Measurements from ENCODE around the gene PSMD4. TPM values are rescaled to one million over a fixed set of nuclear protein-coding genes. Genes with fewer than 3 reads are reported as not detected.
A peak's percentile ranks its signal among the peaks of the same experiment; 100 is the strongest.
"Not testable (repeated sequence)": the region's sequence is repeated elsewhere in the genome, so short reads cannot be mapped to it uniquely, and the experiment has no call there.

The PSMD4 gene
- total RNA-seq, 1 donor from 2014 or later = 80.6 TPM

DNA sequence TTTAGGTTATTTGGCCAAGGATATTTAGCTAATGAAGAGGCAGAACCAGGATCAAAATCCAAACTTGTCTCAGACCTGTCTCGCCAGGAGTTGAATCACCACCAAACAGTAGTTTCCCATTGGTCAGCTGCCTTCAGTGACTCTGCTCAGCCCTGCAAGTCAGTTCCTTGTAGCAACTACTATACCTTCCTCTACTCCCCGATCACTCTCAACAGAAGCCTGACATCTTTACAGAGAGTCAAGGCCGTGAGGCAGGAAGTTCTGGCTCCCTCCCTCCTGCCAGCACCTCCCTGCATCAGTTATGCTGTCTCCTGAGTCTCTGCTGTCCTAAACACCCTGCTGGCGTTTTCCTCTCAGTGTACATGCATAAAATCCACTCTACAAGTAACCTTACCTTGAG lies 13.2 kb downstream of the PSMD4 start:
- ATAC-seq = no peak
- DNase-seq (ENCODE audit: low spot score) = no peak

DNA sequence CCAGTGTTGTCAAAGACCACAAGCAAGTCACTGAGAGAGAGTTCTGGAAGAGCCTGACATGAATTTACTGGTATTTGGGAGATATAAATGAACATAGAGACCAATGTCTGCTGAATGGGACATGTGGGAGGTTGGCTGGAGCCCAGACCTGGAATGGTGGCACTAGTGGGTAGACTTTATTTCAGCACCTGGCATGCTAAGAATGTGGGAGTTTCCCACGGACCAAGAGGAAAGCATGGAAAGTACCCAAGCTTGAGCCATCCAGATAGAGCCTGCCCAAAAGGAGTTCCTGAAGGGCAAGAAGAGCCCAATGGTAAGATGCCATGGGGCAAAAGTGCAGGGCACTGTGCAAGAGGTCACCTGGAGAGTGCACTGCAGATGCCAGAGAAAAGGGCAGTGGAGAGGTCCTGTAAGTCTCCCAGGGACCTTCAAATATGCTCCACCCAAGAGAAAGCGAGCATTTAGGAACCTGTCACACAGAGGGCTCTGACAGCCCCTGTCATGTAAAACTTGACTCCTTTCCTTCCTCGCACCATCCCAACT lies 19.5 kb downstream of the PSMD4 start:
- peak; percentile 57 for ATAC-seq
- DNase-seq (ENCODE audit: low spot score) = no peak

- DNase-seq (ENCODE audit: low spot score); ATAC-seq: not testable (repeated sequence)
Measured at GRCh38 chr1:151275341-151275740, 20.8 kb downstream of the PSMD4 start.

GRCh38 chr1:151277249-151277648 lies 22.7 kb downstream of the PSMD4 start:
- ATAC-seq (no peak), DNase-seq (ENCODE audit: low spot score) (no peak)

DNA sequence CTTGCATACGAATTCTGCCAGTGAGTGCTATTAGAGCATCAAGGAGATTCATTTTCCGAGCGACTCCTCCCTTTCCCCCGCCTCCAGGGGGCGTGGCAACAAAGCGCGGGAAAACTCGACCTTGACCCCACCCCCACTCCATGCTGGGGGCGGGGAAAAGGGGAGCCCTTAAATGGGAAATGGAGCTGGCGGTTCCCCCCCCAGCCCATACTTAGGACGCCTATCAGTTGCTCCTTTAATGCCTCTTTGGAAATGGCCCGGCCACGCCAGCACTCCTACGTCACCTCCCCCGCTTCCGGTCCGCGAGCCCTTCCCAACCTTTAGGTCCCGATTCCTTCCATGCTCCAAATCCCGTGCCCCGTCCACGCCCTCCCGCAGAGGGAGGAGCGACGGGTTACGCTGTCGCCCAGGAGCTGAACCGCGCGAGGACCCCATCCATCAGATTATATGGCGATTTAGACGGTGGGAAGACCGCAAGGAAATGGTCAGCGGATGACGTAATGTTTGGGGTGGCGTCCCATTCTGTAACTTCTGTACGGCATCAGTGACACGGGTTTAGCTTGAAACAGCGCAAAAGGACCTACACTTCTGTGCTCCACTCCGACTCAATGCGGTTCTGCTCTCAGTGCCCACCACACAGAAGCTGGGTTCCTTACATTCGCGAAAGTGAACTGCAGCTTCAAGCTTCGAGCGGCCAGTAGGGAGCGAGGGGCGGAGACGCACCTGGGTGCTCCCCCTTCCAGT lies 26.9 kb downstream of the PSMD4 start:
- DNase-seq (ENCODE audit: low spot score) (peak; percentile 96), ATAC-seq (peak; percentile 76)

DNA sequence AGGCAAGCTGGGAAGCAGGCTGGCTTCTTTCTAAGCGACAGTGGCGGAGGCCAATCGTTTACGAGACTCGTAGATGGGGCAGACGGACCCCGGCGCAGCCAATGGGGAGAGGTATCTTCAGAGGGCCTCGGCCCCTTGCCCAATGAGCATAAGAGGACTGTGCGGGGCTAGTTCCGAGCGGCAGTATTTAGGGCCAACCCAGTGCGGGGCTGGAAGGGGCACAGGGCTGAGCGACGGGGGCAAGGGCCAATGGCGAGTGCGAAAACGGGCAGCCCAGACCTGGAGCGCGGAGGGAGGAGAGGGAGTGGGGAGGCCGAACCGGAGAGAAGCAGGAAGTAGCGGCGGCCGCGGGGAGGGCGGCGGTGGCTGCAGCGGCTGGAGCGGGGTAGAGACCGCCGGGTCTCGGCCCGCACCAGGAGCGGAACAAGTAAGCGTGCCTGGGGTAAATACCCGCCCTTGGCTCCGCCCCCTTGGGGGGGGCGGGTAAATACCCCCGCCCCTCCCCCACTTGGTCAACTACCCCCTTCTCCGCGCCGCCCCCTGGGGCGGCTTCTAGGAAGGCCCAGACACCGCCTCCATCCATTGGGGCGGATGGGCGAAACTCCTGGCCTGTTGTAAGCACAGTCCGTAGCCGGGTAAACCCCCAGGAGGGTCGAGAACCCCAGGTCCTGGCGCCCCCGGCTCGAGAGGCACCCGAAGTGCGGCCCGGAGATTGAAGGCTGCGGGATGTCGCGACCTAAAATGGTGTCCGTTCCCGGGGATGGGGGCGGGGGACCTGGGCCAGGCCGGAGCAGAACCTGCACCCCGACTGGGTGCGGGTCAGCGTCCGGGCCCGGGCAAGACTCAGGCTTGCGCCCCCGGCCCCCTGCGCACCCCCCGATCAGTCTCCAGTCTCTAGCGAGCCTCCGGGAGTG lies 27.7 kb downstream of the PSMD4 start, which contains the start of gene ZNF687:
TSS of gene ZNF687 (plus strand) at position 331 of the 914 bp plus-strand sequence. CDS start 3,993 bp downstream, outside the sequence.
- peak; percentile 100 for DNase-seq (ENCODE audit: low spot score)
- peak; percentile 83 for ATAC-seq

DNA sequence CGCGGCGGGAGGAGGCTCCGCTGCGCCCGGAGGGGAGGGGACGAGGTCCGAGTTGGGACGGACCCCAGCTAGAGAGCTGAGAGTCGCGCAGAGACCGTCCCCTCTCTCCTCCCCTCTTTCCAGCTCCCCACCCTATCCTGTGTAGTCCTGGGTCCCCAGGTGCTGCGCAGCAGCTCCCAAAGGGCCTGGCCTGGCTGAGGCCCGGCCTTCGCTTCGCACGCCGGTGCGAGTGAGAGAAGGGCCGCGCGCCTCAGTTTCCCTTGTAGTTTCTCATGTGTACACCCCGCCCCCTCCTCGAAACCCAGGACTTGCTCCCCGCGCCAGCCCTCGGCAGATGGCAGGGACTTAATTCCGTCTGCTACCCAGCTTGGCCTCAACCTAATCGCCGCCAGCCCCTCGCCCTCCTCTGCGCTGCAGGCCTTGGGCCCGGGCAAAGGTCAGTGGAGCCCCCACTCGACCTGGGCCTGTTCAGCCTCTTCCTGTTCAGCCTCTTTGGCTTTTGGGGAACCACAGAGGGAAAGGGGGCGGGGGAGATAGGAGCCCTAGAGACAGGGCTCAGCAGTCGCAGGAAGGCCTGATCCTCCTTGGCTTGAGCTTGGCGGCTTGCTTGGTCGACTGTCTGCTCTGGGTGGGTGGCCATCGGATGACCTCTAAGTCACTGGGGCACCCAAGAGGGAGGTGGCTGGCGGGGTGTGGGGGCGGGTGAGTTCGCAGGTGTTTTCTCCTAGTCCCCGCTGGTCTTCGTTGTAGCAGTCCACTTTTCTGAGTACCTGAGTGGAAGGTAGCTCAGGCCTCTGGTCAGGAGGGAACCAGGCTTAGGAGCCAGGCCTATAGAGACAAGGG lies 28.6 kb downstream of the PSMD4 start:
- peak; percentile 0 for ATAC-seq
- peak; percentile 61 for DNase-seq (ENCODE audit: low spot score)

DNA sequence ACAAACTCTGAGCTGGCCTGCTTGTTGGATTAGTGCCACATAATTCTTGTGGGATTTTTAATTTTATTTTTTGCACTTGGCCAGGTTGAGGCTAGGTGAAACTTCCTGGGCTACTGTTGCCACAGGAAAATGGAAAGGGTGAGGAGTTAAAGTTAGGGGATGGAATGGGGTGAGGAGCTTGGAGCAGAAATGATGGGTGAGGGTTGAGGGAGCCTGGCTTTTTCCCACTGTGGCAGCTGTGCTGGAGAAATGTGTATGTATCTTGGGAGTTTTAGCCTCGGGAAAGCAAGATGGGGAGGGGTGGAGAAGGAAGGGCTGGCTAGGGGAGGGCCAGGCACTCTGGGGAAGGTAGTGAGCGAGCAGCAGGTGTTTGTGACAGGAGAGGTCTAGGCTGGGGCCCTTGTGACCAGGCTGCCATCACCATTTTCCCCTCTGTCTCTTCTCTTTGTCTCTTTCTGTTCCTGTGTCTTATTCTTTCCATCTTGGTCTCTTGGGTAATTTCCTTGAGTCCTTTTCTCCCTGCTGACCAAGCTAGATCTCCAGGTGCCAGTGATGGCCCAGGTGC lies 29.6 kb downstream of the PSMD4 start:
- DNase-seq (ENCODE audit: low spot score) = no peak
- no peak for ATAC-seq

- DNase-seq (ENCODE audit: low spot score) = no peak
Measured at GRCh38 chr1:151286619-151287340, 32.2 kb downstream of the PSMD4 start.

GRCh38 chr1:151287341-151287699 lies 32.8 kb downstream of the PSMD4 start:
- ATAC-seq = no peak

More at GRCh38 chr1:151286619-151287340, 32.2 kb downstream of the PSMD4 start:
- ATAC-seq = no peak

GRCh38 chr1:151287767-151288500 lies 33.4 kb downstream of the PSMD4 start:
- DNase-seq (ENCODE audit: low spot score) (no peak), ATAC-seq (no peak)

More at GRCh38 chr1:151287341-151287699, 32.8 kb downstream of the PSMD4 start:
- no peak for DNase-seq (ENCODE audit: low spot score)

GRCh38 chr1:151288502-151288901 lies 34.0 kb downstream of the PSMD4 start:
- ATAC-seq (no peak), DNase-seq (ENCODE audit: low spot score) (no peak)

GRCh38 chr1:151289080-151289935 lies 34.8 kb downstream of the PSMD4 start:
- DNase-seq (ENCODE audit: low spot score) = no peak
- ATAC-seq = no peak

DNA sequence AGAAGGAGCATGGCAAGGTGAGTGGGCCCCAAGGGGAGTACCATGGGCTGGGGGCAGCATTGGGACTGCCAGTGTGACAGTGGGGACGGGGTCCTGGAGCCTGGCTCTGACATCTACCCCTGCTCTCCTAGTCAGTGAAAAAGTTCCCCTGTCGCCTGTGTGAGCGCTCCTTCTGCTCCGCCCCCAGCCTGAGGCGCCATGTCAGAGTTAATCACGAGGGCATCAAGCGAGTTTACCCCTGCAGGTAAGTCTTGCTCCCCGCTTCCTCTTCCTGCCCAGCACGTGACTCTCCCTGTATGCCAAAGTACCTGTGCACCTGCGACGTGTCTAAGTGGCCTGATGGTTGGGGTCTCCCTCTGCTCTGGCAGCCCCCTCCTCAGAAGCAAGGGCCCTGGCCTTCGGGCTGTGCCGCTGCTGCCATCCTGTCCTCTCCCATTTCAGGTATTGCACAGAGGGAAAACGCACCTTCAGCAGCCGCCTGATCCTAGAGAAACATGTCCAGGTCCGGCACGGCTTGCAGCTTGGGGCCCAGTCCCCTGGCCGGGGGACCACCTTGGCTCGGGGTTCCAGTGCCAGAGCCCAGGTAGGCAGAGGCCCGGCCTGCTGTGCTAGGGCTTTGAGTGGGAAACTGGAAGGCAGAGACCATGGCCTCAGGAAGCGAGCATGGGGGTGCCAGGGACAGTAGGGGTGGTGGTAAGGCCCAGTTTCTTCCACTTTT lies 35.6 kb downstream of the PSMD4 start:
- ATAC-seq (no peak), DNase-seq (ENCODE audit: low spot score) (no peak)

DNA sequence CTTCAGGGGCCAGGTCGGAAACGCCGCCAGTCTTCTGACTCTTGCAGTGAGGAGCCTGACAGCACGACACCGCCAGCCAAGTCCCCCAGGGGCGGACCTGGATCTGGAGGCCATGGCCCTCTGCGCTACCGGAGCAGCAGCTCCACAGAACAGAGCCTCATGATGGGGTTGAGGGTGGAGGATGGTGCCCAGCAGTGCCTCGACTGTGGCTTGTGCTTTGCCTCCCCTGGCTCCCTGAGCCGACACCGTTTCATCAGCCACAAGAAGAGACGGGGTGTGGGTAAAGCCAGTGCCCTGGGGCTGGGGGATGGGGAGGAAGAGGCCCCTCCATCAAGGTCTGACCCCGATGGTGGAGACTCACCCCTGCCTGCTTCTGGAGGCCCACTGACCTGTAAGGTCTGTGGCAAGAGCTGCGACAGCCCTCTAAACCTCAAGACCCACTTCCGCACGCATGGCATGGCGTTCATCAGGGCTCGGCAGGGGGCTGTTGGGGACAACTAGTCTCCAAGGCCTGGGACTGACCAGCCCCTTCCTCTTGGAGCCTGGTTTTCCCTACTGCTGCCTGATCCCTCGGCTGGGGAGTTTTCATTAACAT lies 36.3 kb downstream of the PSMD4 start:
- DNase-seq (ENCODE audit: low spot score) = no peak
- ATAC-seq = no peak

DNA sequence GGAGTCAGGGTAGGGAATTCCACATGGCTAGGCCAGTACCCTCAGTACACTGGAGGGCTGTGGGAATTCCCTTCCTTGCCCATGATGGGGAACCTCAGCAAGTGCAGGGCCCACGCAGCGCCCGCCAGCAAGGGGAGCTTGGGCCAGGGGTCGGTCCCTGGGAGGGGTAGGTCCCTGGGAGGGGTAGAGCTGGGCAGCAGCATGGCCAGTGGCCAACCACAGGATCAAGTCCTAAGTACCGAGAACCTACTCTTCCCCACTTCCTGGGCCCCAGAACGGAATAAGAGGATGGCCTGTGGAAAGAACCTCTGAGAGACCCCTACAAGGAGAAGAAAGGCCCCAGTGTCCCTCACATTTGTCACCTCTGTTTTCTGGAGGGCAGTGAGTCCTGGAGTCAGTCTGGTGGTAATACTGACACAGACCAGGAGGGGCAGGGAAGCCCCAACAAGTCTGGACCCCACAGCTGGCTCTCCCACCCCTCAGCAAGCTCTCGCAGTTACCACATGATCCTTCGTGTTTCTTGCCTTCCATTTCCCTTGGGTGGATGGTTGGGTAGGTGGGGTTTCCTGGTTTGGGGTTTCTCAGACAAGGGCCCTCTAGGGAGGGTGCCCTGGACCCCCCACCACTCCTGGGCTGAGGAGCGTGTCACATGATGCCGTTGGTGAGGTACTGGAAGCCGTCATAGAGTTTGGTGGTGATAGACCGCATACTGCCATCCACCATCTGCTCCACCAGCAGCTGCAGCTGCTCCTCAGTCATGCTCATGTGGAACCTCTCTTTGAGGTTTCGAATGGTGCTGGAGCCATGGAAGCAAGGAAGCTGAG lies 37.9 kb downstream of the PSMD4 start:
- ATAC-seq (no peak), DNase-seq (ENCODE audit: low spot score) (no peak)

Data from left lobe of liver (tissue), 2 donors.